B cell (primary cell): Measurements from ENCODE around the gene EXD3. TPM values are rescaled to one million over a fixed set of nuclear protein-coding genes. Genes with fewer than 3 reads are reported as not detected.
A peak's percentile ranks its signal among the peaks of the same experiment; 100 is the strongest.

Experiments
- ATAC-seq: fragments of 200-7000 bp; cut with Tn5 transposase; one replicate; pipeline ENCODE4 v1.10.0; 2021; ENCODE audit warnings: low read depth, mild to moderate bottlenecking, moderate number of reproducible peaks, moderate library complexity
- CTCF ChIA-PET: fragments of 350-600 bp; sonication (Branson Sonifier 250); formaldehyde crosslinking; loops from one replicate; lab custom pipeline; 2021; ENCODE audit warnings: antibody characterized with exemption, inconsistent platforms; lab: Charles Lee
- POLR2A ChIA-PET: fragments of 350-600 bp; sonication (Branson Sonifier 250); formaldehyde crosslinking; loops from one replicate; lab custom pipeline; 2021; ENCODE audit warnings: antibody characterized with exemption; lab: Charles Lee
- DNase-seq: peaks from one replicate; pipeline ENCODE4 v3.0.0; 2013
- H2AFZ ChIP-seq: 2 replicates; pipeline ENCODE4 v1.6.1; 2012; ENCODE audit warnings: mild to moderate bottlenecking, low read depth, low read length; ENCODE audit not compliant: insufficient read depth, poor library complexity, severe bottlenecking
- H3K27ac ChIP-seq, 2 donors: 1 replicate in 1 of 2; 2 replicates in 1 of 2; pipeline ENCODE4 v1.5.1; 2012 to 2013; ENCODE audit warnings: low read length in 2 of 2, mild to moderate bottlenecking in 2 of 2, moderate library complexity in 1 of 2
- H3K27me3 ChIP-seq, 4 experiments: fragments of 200-600 bp in 1 of 4; sonication (generic) in 1 of 4; replicated peaks in 1 of 4; 1 replicate in 2 of 4; 2 replicates in 2 of 4; pipeline versions ENCODE4 v1.6.1 to v1.7.0; 2013 to 2016; ENCODE audit warnings: low read length in 3 of 4, mild to moderate bottlenecking in 2 of 4, mixed read lengths in 1 of 4, moderate library complexity in 1 of 4; ENCODE audit not compliant: insufficient read depth in 4 of 4, control insufficient read depth in 3 of 4; ENCODE audit errors: control extremely low read depth in 1 of 4
- H3K36me3 ChIP-seq, 2 experiments: replicated peaks in 1 of 2; 1 replicate in 1 of 2; 2 replicates in 1 of 2; pipeline versions ENCODE4 v1.6.1 to v1.7.1; 2013; ENCODE audit warnings: low read length in 1 of 2; ENCODE audit not compliant: insufficient read depth in 2 of 2, control insufficient read depth in 1 of 2; ENCODE audit errors: control extremely low read depth in 1 of 2, extremely low read depth in 1 of 2
- H3K4me1 ChIP-seq, 2 donors: fragments of 200-600 bp in 1 of 2; sonication (generic) in 1 of 2; 1 replicate in 1 of 2; 2 replicates in 1 of 2; pipeline versions ENCODE4 v1.5.1 to v1.6.1; 2013 to 2017; ENCODE audit warnings: low read length in 2 of 2; ENCODE audit not compliant: control insufficient read depth in 2 of 2, insufficient read depth in 2 of 2
- H3K4me2 ChIP-seq: replicated peaks from 2 replicates; pipeline ENCODE3; 2012; ENCODE audit warnings: mild to moderate bottlenecking, low read depth, low read length; ENCODE audit not compliant: poor library complexity, severe bottlenecking
- H3K4me3 ChIP-seq, 5 experiments: fragments of 200-600 bp in 1 of 5; sonication (generic) in 1 of 5; 1 replicate in 3 of 5; 2 replicates in 2 of 5; pipeline versions ENCODE4 v1.5.1 to v1.7.0; 2011 to 2016; ENCODE audit warnings: low read length in 4 of 5, mild to moderate bottlenecking in 4 of 5, low read depth in 2 of 5, control low read depth in 1 of 5, moderate library complexity in 1 of 5; ENCODE audit not compliant: insufficient read depth in 1 of 5; ENCODE audit errors: control extremely low read depth in 1 of 5, extremely low read depth in 1 of 5
- H3K79me2 ChIP-seq: fragments of 200-600 bp; sonication (generic); one replicate; pipeline ENCODE4 v1.6.0; 2016; ENCODE audit warnings: low read length; ENCODE audit not compliant: control insufficient read depth, insufficient read depth
- H3K9ac ChIP-seq: fragments of 200-600 bp; sonication (generic); 2 replicates; pipeline ENCODE4 v1.6.1; 2017; ENCODE audit warnings: mild to moderate bottlenecking, low read length, moderate library complexity
- H3K9me3 ChIP-seq, 3 donors: one replicate each; pipeline versions ENCODE4 v1.6.1 to v1.7.1; 2013; ENCODE audit warnings: low read length in 2 of 3; ENCODE audit not compliant: control insufficient read depth in 2 of 3, insufficient read depth in 1 of 3; ENCODE audit errors: control extremely low read depth in 1 of 3
- H4K20me1 ChIP-seq: 2 replicates; pipeline ENCODE4 v1.6.0; 2012; ENCODE audit warnings: mild to moderate bottlenecking, low read length; ENCODE audit not compliant: insufficient read depth, control insufficient read depth, poor library complexity, severe bottlenecking
- H3K27ac Mint-ChIP-seq: one replicate; pipeline ENCODE4 v1.8.0; 2021; ENCODE audit warnings: mixed read lengths
- H3K27me3 Mint-ChIP-seq: one replicate; pipeline ENCODE4 v1.8.0; 2021; ENCODE audit warnings: mixed read lengths
- H3K4me1 Mint-ChIP-seq: one replicate; pipeline ENCODE4 v1.8.0; 2021; ENCODE audit warnings: mixed read lengths
- H3K4me3 Mint-ChIP-seq: one replicate; pipeline ENCODE4 v1.8.0; 2021; ENCODE audit warnings: mixed read lengths
- H3K9me3 Mint-ChIP-seq: one replicate; pipeline ENCODE4 v1.8.0; 2022; ENCODE audit warnings: mixed read lengths; ENCODE audit not compliant: insufficient read depth
- EZH2 ChIP-seq: IDR thresholded peaks from 2 replicates; pipeline ENCODE4 v1.6.1; 2012; ENCODE audit warnings: borderline replicate concordance, low read depth, mild to moderate bottlenecking, moderate library complexity, low read length; ENCODE audit not compliant: insufficient read depth, poor library complexity, severe bottlenecking
- WGBS: methylation state at CpG from one replicate; pipeline ENCODE4 v1.1.5; 2013; ENCODE audit warnings: missing lambda C conversion rate; ENCODE audit not compliant: insufficient coverage; 5-methylcytosine and 5-hydroxymethylcytosine counted together
- intact Hi-C: fragments of 100-400 bp; cut with micrococcal nuclease; formaldehyde crosslinking; loops from one replicate; pipeline ENCODE4 v1.10.0; 2022
- polyA plus RNA-seq: library from polyadenylated mRNA; depleted of rRNA; stranded (reverse); fragments of >200 nt; gene quantifications from 2 replicates; pipeline ENCODE4 v1.2.3, GENCODE V29; 2012
- total RNA-seq, 2 donors: library from RNA; stranded (reverse); fragments of 120-200 nt in 1 of 2; gene quantifications; 1 replicate in 1 of 2; 2 replicates in 1 of 2; pipeline versions ENCODE4 v1.2.3 to v1.2.4, GENCODE V29; 2013 to 2022
- TF ChIP-seq, protein P1 (sequence below): fragments of 200-600 bp; IDR thresholded peaks from one replicate; pipeline ENCODE4 v1.8.0; 2022; ENCODE audit warnings: antibody characterized with exemption, mild to moderate bottlenecking

Gene EXD3
- total and polyA plus RNA-seq, 2 donors (not counting 1 experiment from before 2014, with no cell fraction given) = 22.5 to 23.7 TPM

DNA sequence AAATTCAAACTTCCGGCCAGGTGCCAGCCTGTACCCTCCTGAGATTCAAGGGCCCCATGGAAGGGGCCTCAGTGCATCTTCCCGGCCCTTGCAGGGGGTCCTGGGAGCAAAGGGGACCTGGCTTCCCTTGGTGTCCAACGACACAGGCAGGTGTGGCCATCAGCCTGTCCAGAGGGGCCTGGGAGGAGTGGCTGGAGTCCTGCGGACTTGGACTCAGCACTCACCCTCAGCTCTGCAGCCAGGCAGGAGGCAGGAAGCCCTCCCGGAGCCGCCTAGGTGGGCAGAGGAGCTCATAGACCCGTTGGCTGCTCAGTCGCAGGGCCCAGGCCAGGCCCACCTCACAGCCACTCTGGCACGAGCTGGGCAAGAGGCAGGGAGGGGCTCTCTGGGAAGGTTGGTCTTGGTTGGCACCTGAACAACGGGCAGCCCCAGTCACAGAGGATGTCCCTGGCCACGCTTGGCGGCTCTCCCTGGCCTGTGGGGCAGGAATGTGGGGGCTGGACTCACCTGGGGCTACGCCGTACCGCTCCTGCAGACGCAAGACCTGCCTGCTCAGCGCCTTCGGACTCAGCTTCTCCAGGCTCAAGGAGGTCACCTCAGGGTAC lies 67.1 kb downstream of the EXD3 start:
- Histone ChIP-seq H3K27me3 (no peaks in the 10 kb centered on the region), H3K4me1 (no peaks in the 10 kb centered on the region), H3K79me2 (no peaks in the 10 kb centered on the region), H3K4me3 (no peak overlapping the region), H3K27ac (peak overlapping the region in 1 of 2 donors; percentile 57), H3K9me3 (peaks cover 0 to 41% (median 7%) of the 10 kb centered on the region in 3 donors), H4K20me1 (no peaks in the 10 kb centered on the region), H3K9ac (no peak overlapping the region), H2AFZ (no peak overlapping the region), H3K36me3 (no peaks in the 10 kb centered on the region), H3K4me2 (no peak overlapping the region)
- H3K4me3 Mint-ChIP-seq = no peak overlapping the region
- ATAC-seq (no peak), DNase-seq (no peak)
- intact Hi-C loops = no loop called here
- H3K27ac Mint-ChIP-seq = no peak overlapping the region
- H3K4me1 Mint-ChIP-seq = no peaks in the 10 kb centered on the region
- no peaks in the 10 kb centered on the region for H3K27me3 Mint-ChIP-seq
- peaks cover 4% of the 10 kb centered on the region for H3K9me3 Mint-ChIP-seq
- POLR2A ChIA-PET = no interaction called here
- TF ChIP-seq EZH2 = no peak
- TF ChIP-seq, protein P1, sequence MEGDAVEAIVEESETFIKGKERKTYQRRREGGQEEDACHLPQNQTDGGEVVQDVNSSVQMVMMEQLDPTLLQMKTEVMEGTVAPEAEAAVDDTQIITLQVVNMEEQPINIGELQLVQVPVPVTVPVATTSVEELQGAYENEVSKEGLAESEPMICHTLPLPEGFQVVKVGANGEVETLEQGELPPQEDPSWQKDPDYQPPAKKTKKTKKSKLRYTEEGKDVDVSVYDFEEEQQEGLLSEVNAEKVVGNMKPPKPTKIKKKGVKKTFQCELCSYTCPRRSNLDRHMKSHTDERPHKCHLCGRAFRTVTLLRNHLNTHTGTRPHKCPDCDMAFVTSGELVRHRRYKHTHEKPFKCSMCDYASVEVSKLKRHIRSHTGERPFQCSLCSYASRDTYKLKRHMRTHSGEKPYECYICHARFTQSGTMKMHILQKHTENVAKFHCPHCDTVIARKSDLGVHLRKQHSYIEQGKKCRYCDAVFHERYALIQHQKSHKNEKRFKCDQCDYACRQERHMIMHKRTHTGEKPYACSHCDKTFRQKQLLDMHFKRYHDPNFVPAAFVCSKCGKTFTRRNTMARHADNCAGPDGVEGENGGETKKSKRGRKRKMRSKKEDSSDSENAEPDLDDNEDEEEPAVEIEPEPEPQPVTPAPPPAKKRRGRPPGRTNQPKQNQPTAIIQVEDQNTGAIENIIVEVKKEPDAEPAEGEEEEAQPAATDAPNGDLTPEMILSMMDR = no peak
- CTCF ChIA-PET = no interaction called here
- WGBS = 89% methylated on average over 17 of the region's 18 CpGs

DNA sequence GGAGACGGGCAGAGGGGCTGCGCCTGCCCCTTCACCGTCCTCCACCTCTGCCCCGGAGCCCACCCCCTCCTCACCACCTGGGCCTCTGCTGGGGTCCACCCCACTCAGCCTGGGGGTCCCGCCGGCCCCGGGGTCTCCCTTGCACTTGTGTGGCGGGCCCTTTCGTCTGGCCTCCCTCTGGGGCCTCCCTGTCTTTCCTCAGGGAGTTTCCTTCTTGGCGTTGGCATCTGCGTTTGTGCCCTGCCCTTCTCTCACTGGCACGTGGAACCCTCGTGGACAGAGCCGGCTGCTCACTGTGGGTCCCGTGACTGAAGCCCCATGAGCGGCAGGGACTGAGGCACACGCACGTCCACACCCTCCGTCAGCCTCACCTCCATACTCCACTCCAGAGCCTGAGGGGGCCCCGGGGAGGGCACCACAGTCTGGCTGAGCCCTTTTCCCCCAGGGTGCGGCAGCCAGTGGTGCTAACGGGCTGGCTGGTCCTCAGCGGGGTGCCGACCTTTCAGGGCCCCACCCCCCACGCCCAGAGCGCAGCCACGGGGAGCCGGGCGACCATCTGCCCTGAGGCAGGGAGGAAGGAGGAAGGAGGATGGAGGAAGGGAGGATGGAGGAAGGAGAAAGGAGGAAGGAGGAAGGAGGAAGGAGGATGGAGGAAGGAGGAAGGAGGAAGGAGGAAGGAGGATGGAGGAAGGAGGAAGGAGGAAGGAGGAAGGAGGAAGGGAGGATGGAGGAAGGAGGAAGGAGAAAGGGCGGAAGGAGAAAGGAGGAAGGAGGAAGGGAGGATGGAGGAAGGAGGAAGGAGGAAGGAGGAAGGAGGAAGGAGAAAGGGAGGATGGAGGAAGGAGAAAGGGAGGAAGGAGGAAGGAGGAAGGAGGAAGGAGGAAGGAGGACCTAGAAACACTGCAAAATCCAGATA lies 67.9 kb downstream of the EXD3 start:
- ATAC-seq (no peak), DNase-seq (no peak)
- no peaks in the 10 kb centered on the region for H3K79me2 ChIP-seq
- no peak overlapping the region for H2AFZ ChIP-seq
- no peak overlapping the region for H3K4me3 ChIP-seq
- POLR2A ChIA-PET = no interaction called here
- Mint-ChIP-seq H3K27ac (no peak overlapping the region), H3K27me3 (no peaks in the 10 kb centered on the region), H3K4me3 (no peak overlapping the region), H3K4me1 (no peaks in the 10 kb centered on the region), H3K9me3 (peaks cover 4% of the 10 kb centered on the region)
- WGBS = 95% methylated on average over 22 of the region's 30 CpGs
- H4K20me1 ChIP-seq = no peaks in the 10 kb centered on the region
- no peaks in the 10 kb centered on the region for H3K27me3 ChIP-seq
- CTCF ChIA-PET = no interaction called here
- H3K9ac ChIP-seq = no peak overlapping the region
- intact Hi-C loops = no loop called here
- H3K27ac ChIP-seq = peak overlapping the region in 1 of 2 donors; percentile 57
- TF ChIP-seq, protein P1 = no peak
- no peak for TF ChIP-seq EZH2
- H3K4me2 ChIP-seq = no peak overlapping the region
- H3K4me1 ChIP-seq = no peaks in the 10 kb centered on the region
- H3K36me3 ChIP-seq = no peaks in the 10 kb centered on the region
- H3K9me3 ChIP-seq = peaks cover 0 to 41% (median 7%) of the 10 kb centered on the region in 3 donors
